GM13977 (cell line): Measurements from ENCODE around the gene GRIN2A.

Experiments used
- DNase-seq: peaks from one replicate; pipeline ENCODE4 v3.0.0; 2012; ENCODE audit warnings: low spot score
- CTCF ChIP-seq: IDR thresholded peaks from 2 replicates; pipeline ENCODE4 v1.5.1; 2012; ENCODE audit warnings: mild to moderate bottlenecking, control low read depth; ENCODE audit not compliant: insufficient read depth; ENCODE audit errors: extremely low read depth, missing control alignments
- in situ Hi-C: fragments of 300-500 bp; cut with MboI; formaldehyde crosslinking; loops from one replicate; pipeline ENCODE4 v1.12.0; 2022; ENCODE audit warnings: low sequenced_read_pairs, low pct_unique_long_range_greater_than_20kb, mixed read lengths, inconsistent platforms; ENCODE audit not compliant: unreplicated experiment

The GRIN2A gene

GRCh38 chr16:10224850-10225249 is 42.6 kb upstream of the GRIN2A start:
- TF ChIP-seq CTCF, result no peak
- no peak for DNase-seq
- in situ Hi-C loops, result no loop called here

GRCh38 chr16:10220942-10221341 is 38.7 kb upstream of the GRIN2A start:
- in situ Hi-C loops, result no loop called here
- DNase-seq, result no peak
- no peak for TF ChIP-seq CTCF

GRCh38 chr16:10219742-10220141 is 37.5 kb upstream of the GRIN2A start:
- in situ Hi-C loops, result no loop called here
- TF ChIP-seq CTCF, result no peak
- no peak for DNase-seq

- no peak for DNase-seq
- in situ Hi-C loops, result no loop called here
- no peak for TF ChIP-seq CTCF
Measured at GRCh38 chr16:10218490-10219206, 36.4 kb upstream of the GRIN2A start.

- in situ Hi-C loops, result no loop called here
- DNase-seq, result no peak
- TF ChIP-seq CTCF, result no peak
Measured at GRCh38 chr16:10213748-10214147, 31.5 kb upstream of the GRIN2A start.

- no peak for TF ChIP-seq CTCF
- no peak for DNase-seq
- in situ Hi-C loops, result no loop called here
Measured at GRCh38 chr16:10210944-10211343, 28.7 kb upstream of the GRIN2A start.

GRCh38 chr16:10206865-10207264 is 24.6 kb upstream of the GRIN2A start:
- no peak for DNase-seq
- in situ Hi-C loops, result no loop called here
- TF ChIP-seq CTCF, result no peak
